Stimulated activated CD4-positive, alpha-beta T cell treated with anti-CD3 and anti-CD28 coated beads, Interleukin-1b, Interleukin-23, amount 100 ng/mL, for 48 hours (primary cell): ENCODE data around the gene PIP4K2A.

ENCODE experiments used
- DNase-seq: peaks from one replicate; pipeline ENCODE4 v3.0.0-alpha.2; 2020

PIP4K2A gene

GRCh38 chr10:22634606-22635459 lies 79.5 kb downstream of the PIP4K2A start:
- no peak for DNase-seq

DNA sequence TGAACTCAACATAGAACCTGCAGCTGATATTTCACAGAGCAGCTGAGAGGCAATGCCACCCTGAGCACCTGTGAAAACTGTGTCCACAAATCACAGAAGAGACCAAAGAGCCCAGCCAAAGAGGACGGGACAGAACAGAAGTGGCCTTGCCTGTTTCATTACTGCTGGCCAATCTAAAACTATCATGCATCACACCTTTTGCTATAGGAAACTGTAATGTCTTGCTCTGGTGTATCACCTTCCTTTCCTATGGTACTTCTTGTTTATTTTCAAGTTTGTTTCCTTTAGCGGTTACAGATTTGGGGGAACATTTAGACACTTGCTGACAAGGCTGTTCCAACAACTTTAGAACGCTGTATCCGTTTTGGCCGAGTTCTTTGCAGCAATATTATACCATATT lies 80.3 kb downstream of the PIP4K2A start:
- DNase-seq: no peak

DNA sequence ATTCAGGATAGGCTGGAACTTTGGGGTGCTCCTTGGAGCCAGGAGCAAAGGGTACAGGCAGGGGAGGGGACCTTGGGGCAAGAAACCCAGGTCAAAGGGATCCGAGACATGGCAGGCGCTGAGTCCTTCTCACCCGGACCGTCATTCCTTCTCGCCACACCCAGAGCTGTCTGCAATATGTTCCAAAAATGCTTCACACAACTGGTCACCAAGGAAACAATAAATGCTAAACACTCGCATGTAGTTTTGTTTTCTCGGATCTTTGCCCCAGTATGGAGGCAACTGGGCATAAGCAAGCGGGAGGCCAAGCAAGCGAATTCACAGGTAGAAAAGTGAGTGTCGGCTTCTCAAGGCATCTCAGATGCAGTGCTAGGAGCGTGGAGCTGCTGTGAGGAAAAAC lies 80.8 kb downstream of the PIP4K2A start:
- DNase-seq: no peak

DNA sequence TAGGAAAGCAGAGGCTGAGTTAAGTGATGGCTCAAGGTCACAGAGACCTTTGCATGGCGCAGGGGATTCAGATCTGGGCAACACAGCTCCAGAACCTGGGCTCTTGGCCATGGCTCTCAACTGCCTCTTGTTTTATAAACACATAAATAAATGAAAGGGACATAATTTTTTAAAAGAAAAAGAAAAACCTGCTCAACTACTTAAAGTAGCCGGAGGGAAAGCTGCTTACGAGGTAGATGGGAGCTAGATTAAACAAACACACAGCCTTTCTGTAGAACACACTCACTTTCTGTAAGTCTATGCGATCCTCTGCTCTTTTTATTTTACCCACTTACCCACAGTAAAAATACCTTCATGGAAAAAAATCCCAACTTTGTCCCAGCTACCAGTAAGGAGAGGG lies 81.3 kb downstream of the PIP4K2A start:
- DNase-seq: no peak

GRCh38 chr10:22631646-22632278 lies 82.6 kb downstream of the PIP4K2A start:
- DNase-seq: no peak

DNA sequence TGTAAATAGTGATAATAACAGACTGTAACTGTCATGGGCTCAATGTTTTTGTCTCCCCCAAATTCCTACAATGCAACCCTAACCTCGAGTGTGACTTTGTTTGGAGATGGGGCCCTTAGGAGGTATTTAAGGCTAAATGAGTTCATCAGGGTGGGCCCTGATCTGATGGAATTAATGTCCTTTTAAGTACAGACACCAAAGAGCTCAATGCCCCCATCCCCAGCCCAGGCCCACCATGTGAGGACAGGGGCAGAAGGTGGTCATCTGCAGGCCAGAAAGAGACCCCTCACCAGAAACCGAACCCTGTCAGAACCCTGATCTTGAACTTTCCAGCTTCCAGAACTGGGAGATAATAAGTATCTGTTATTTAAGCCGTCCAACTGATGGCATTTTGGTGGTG lies 83.2 kb downstream of the PIP4K2A start:
- DNase-seq: no peak

GRCh38 chr10:22630234-22631174 lies 83.9 kb downstream of the PIP4K2A start:
- peak; percentile 52 for DNase-seq

DNA sequence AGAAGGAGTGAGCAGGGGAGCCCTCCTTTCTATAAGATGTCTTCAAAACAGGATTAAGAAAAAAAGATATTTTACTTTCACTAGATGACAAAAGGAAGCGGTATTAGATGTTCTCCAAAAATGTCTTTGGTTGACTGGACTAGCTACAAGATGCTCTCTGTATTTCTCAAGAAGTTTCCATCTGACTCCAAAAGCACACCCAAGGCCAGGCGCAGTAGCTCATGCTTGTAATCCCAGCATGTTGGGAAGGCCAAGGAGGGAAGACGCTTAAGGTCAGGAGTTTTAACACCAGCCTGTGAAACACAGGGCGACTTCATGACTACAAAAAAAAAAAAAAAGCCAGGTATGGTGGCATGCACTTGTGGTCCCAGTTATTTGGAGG lies 84.5 kb downstream of the PIP4K2A start:
- peak; percentile 57 for DNase-seq

DNA sequence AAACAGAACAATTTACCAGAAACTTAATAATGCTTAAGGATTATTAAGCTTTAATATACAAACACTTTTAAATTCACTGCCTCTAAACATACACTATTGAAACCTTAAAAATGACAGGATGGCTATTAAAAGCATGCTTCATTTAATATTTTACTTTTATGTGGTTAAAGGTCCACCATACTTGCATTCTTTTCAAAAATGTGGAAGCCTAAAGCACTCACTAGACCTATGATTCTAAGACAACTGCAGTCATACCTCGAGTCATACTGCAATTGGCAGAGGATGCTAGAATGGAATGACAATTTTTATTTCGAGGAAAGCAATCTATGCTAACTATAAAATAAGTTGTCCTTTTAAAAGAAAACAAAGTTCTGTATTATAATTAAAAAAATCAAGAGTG lies 85.3 kb downstream of the PIP4K2A start:
- DNase-seq: no peak

- no peak for DNase-seq
Observed at GRCh38 chr10:22628309-22628708, 86.1 kb downstream of the PIP4K2A start.

DNA sequence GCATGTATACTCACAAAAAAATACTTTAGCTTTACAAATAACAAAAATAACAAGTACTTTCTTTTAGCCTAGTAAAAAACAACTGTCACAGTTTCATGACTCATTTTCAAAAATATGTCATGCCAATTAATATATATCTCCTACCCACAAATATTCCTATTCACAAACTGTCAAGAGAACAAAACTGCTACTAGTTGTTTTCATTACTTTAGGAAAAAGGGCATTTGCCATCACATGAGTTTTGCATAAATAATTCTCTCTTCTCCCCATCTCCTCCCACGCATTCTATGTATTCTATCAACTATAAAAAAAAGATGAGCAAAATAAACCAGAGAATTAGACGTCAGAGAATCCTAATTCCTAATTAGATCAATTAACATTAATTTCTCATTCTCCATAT lies 87.6 kb downstream of the PIP4K2A start:
- no peak for DNase-seq

DNA sequence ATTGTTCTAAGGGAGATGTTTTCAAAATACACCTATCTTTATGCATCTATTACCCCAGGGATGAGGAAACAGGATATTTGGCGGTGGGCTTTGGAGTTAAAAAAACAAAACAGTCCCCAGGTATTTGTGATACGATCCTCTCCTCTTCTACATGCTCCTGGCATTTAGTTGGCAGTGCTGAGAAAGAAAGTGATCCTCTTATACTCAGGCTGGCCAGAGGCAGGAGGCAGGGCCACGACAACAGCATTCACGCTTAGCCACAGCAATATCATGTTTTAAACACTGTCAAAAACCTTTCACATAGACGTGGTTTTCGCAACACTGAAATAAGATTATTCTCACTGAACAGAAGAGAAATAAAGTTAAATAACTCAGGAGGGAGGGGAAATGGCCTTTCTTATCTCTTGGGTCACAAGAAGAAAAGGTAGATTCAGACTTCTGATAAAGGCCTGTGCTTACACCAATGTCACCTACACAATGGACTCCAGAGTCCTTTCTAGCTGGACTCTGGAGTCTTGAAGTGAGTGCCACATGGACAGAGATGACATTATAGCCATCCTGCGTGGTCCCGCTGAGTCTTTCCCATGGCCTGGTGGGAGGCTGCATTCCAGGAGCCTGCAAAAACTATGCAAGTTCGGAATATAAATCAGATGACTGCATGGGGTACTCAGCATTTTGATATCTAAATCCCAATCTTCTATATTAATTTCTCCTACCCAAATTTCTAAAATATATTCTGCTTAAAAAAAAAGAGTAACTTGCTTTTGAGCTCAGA lies 88.7 kb downstream of the PIP4K2A start:
- no peak for DNase-seq

DNA sequence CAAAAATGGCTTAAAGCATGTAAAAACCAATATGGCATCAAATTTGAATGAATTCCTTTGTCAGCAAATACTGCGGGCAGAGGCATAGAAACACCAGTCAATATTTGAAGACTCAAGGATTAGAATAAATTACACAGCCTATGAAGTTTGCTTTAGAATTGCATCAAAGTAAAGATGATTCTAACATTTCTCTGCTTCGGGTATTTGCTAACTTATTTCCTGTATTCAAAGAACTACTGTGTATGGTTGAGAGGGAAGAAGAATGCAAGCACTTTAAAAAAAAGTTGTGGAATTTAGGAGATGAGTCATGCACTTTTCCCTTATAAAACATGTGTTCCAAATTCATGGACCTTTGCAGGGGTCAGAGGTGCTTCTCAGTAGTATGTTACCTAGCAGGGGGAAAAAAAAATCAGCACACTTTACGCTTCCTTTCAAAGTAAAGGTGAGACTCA lies 90.1 kb downstream of the PIP4K2A start:
- no peak for DNase-seq

DNA sequence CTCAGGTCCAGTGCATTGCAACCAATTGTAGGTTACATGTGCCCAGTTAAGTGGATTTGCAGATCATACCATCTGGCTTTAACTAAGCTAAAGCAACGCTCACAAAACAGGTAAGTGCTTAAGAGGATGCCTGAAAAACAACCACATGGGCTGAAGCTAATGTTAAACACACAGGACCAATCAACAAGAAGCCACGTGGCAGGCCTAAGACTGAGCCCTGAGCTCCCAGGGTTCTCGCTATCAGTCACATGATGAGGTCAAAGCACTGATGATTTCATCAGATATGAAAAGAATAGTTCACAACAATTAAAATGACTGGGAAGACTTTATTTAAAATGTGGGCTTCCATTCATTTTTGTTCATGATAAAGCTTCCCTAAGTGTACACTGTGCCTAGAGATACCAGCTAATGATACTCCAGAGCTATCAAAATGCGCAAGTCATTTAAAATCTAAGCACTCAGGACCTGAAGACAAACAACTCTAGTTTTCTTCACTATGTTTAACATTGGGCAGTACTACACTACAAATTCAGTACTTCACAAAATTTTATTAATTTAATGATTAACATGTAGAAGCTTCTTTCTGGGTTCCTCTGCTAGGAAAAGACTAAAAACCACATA lies 90.6 kb downstream of the PIP4K2A start:
- DNase-seq: peak; percentile 40

GRCh38 chr10:22622242-22622806 lies 92.1 kb downstream of the PIP4K2A start:
- no peak for DNase-seq

- DNase-seq: no peak
Observed at GRCh38 chr10:22621726-22622125, 92.7 kb downstream of the PIP4K2A start.

GRCh38 chr10:22620929-22621328 lies 93.4 kb downstream of the PIP4K2A start:
- no peak for DNase-seq

DNA sequence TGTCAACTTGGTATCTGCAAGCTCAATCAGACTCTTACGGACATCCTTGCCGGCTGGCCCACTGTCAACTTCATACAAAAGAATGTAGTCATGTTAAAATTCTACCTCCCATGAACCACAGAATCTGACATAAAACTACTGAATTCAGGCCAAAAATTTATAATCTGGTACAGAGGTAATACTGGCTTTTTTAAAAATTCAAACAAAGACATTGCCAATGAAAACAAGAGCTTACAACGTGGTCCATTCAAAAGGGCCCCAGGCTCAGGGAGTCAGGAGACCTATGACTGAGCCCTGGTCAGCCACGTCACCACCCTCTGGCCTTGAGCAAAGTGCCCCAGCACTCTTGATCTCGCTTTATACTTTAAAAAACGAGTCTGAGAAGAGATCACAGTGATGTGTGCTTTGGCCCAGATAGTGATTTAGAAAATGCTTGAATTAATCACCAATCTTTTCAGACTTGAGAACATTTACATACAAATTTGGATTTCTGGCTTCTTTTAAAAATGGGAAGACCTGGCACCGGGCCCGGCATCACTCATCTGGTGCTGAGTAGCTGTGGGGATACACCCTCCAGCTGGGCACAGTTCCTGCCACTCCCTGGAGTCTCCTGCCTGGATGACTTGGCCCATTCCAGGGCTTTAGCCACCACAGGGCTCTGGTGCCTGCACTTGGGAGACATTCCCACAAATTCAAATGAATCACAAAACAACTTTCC lies 94.1 kb downstream of the PIP4K2A start:
- peak; percentile 35 for DNase-seq

GRCh38 chr10:22619101-22619500 lies 95.3 kb downstream of the PIP4K2A start:
- no peak for DNase-seq

DNA sequence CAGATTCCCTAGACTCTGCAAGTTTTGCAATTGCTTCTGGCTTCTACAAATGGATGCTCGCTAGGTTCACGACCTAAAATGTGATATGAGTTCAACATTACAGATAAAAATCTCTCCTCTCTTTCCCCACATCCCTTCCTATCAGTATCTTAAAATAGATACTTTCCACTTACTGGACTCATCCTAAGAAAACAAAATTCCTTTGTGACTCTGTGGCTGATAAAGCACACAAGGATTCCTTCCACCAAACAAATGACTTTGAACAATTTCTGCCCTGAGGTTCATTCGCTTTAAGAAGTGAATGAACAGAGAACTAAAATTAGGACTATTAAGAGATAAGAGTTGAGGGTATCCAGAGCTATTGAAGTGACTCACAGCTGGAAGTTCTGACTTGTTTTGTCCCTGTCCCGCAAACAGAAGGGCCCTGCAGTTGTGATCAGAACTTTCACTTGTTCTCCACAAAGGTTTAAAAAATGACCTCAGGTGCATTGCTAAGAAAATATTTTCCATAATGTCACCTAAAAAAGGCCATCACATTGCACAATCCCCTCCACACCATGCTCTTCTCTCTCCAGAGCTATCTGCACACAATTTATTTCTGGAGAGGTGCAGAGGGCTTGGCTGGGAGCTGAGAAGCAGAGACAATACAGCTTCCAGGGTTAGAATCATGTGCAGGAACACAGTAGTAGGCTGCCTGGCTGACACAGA lies 96.1 kb downstream of the PIP4K2A start:
- DNase-seq: no peak
